EL (cell line): ENCODE results near the gene QSER1.
"Not testable (repeated sequence)": the region's sequence is repeated elsewhere in the genome, so short reads cannot be mapped to it uniquely, and the experiment has no call there.

Source experiments
- DNase-seq: peaks from one replicate; pipeline ENCODE4 v3.0.0-alpha.2; 2016

QSER1 gene

GRCh38 chr11:32891657-32892354 lies 805 bp upstream of the QSER1 start:
- peak; percentile 23 for DNase-seq

DNA sequence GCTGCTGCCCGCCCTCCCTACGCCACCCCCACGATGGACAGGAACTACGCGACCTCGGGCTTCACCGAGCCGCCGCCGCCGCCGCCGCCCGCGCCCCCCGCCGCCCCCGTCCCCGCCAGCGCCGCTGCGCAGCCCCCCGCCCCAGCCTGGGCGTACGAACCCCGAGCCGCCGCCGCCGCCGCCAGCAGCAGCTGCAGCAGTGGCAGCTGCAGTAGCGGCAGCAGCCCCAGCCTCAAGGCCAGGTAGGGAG lies 407 bp downstream of the QSER1 start:
- DNase-seq, result no peak

- peak; percentile 53 for DNase-seq
Observed at GRCh38 chr11:32893343-32894148, 935 bp downstream of the QSER1 start.

DNA sequence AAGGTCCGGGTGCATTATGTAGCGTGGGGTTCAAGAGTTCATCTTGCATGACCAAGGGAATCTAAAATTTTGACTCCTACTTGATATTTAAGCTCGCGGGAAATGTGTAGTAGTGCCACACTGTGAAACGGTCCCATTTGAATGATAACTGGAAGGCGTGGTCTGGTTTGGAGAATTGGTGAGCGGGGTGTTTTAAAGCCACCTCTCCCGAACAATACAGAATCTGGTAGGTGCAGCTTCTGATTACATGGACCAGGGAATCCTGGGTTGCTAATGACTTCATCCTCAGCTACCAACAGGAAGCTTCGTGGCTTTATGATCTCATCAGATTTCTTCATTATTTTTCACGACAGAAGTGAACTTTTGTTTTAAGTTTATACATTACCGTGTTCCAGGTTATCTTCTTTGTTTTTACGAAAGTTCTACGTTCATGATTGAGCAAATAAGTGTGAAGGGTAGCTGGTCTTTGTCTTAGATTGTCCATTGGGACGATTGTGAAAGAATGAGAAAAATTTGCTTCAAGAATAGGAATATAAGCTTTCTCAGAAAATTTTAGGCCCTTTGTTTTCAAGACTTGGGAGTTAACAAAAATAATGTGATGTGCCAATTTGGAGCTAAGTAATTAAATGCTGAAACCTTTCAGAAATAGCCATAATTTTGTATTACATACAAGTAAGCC lies 1.7 kb downstream of the QSER1 start:
- DNase-seq, result peak; percentile 83

DNA sequence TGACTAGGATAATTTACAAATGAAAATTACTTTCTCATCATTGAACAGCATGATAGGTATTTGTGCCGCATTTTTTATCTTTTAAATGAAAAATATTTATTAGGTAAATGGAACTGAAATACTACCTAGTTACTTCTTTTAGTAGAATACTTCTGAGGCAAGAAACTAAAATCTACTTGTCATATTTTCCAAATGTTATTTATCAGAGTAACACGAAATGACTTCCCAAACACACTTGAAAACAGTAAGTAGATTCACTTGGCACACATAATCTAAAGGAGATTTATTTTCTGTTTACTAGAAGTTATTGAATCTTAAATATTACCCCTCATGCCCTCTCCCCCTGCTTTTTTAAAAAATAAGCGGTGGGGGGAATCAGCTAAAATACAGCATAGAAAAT lies 2.3 kb downstream of the QSER1 start:
- DNase-seq, result no peak

GRCh38 chr11:32895471-32895870 lies 2.9 kb downstream of the QSER1 start:
- DNase-seq, result no peak

DNA sequence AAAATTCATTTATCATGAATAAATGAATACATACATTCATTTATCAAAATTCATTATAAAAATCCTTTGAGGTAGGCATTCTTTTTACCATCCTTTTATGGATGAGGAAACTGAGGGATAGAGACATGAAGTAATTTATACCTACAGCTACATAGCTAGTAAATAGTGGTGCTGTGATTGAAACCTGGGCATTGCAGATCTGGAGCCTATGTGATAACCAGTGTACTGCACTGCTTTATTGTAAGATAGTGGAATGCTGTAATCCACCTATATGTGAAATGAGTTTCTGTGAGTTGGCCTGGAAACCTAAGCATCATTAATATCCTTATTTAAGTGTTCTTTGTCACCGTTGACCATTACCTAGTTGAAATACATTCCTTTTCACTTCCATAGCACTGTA lies 4.5 kb downstream of the QSER1 start:
- DNase-seq, result no peak

DNA sequence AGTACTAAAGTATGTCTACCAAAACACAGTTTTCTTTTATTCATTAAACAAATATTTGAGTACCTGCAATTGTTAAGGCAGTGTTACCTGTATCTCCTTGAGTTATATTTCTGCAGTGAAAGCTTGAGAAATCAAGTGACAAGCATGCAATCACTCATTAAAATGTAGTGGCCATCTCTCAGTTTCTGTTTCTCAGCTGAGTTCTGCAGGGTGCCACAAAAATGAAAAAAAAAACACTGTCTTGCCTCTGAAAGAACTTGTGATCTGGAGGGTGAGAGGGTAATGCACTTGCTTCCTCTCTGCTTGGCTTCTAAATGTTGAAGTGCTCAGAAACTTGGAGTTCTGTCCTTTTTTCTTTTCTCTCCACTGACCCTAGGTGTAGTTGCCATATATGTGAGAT lies 6.8 kb downstream of the QSER1 start:
- DNase-seq, result no peak

GRCh38 chr11:32902089-32902665 lies 9.6 kb downstream of the QSER1 start:
- DNase-seq, result no peak

DNA sequence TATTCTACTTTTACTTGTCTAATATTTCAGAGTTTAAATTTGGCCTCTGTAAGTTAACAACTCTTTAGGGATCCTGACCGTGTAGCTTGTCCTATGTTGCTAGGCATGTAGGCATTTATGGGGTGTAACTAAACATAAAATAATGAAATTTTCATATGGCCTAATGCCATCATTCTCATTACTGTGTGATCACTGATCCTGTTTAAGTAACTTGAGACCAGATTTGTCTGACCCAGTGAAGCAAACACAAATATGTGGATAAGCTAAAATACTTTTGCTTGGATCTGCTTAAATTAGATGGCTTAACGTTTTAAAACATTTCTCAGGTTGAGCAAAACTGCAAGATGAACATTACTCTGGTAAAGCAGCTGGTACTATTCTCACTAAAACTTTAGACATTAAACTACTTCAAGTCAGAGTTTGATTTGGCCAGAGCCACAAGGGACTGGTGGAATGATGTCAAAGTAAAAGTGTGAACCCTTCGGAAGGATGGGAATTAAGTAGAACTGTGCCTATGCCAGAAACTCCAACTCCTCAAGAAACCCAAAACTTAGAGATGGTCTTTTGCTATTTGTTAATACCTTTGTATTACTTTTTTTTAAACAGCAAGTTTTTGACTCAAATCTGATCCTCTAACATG lies 12.5 kb downstream of the QSER1 start:
- no peak for DNase-seq

GRCh38 chr11:32908619-32909018 lies 16.0 kb downstream of the QSER1 start:
- DNase-seq, result no peak

- no peak for DNase-seq
Observed at GRCh38 chr11:32911413-32911812, 18.8 kb downstream of the QSER1 start.

GRCh38 chr11:32913445-32913844 lies 20.8 kb downstream of the QSER1 start:
- no peak for DNase-seq

DNA sequence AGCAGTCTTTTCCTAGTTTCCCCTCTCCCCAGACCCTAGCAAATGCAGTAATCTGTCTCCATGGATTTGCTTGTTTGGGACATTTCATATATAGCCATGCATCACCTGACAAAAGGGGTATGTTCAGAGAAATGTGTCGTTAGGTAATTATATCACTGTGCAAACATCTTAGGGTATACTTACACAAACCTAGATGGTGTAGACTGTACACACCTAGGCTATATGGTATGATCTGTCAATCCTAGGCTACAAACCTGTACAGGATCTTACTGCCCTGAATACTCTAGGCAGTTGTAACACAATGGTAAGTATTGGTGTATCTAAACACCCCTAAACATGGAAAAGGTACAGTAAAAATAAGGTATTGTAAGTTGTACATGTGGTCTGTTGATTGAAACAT lies 23.8 kb downstream of the QSER1 start:
- DNase-seq, result no peak

GRCh38 chr11:32916994-32917393 lies 24.4 kb downstream of the QSER1 start:
- DNase-seq, result no peak

GRCh38 chr11:32918427-32918826 lies 25.8 kb downstream of the QSER1 start:
- DNase-seq, result no peak

GRCh38 chr11:32919338-32919737 lies 26.7 kb downstream of the QSER1 start:
- DNase-seq, result no peak

- DNase-seq, result no peak
Observed at GRCh38 chr11:32920570-32920969, 28.0 kb downstream of the QSER1 start.

GRCh38 chr11:32921204-32921603 lies 28.6 kb downstream of the QSER1 start:
- no peak for DNase-seq

- DNase-seq, result no peak
Observed at GRCh38 chr11:32931606-32932005, 39.0 kb downstream of the QSER1 start.

- DNase-seq, result no peak
Observed at GRCh38 chr11:32932196-32932595, 39.6 kb downstream of the QSER1 start.

GRCh38 chr11:32935462-32936029 lies 42.9 kb downstream of the QSER1 start:
- no peak for DNase-seq

GRCh38 chr11:32936178-32936577 lies 43.6 kb downstream of the QSER1 start:
- not testable (repeated sequence) for DNase-seq
